Stimulated activated CD4-positive, alpha-beta T cell treated with anti-CD3 and anti-CD28 coated beads, Interleukin-12 subunit alpha, Interleukin-12 subunit beta, amount 100 ng/mL, for 24 hours (primary cell): ENCODE measurements around the gene SAMD4A.
"Not testable (repeated sequence)": the region's sequence is repeated elsewhere in the genome, so short reads cannot be mapped to it uniquely, and the experiment has no call there.

Experiments
- DNase-seq, 2 experiments: peaks; one replicate each; pipeline ENCODE4 v3.0.0-alpha.2; 2020; ENCODE audit warnings: low read depth in 2 of 2

The SAMD4A gene

DNA sequence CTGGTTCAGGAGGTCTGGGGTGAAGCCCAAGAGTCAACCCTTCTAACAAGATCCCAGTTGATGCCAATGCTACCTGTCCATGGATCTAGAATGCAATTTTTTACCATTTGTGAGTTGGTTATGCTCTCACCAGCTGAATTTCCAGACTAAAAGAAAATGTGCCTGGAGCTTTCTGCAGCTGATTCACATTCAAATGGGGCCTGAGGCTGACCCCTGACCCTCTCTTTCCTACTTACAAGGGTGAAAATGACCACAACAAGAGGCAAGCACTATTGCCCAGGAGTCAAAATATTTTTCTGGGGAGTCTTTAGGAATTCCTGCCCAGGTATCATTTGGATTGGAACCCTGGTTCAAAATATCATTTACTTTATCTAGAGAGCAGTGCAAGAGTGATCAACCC is 159.1 kb downstream of the SAMD4A start:
- no peak for DNase-seq

DNA sequence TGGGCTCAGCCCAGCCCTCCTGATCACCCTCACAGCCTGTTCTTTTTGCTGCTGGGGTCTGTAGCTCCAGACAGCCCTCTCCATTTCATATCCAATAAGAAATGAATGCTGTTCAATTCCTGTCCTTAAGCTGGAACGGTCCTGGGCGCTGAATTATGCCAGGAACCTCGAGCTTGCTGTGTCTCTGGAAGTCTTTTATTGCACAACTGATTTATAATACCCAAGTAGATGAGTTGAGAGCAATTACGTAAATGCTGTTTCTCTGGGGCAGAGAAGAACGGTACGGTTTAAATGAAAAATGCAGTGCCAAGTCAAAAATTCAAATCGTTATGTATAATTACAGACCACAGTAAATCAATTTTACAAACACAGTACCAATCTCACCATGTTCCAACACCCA is 161.0 kb downstream of the SAMD4A start:
- no peak for DNase-seq

DNA sequence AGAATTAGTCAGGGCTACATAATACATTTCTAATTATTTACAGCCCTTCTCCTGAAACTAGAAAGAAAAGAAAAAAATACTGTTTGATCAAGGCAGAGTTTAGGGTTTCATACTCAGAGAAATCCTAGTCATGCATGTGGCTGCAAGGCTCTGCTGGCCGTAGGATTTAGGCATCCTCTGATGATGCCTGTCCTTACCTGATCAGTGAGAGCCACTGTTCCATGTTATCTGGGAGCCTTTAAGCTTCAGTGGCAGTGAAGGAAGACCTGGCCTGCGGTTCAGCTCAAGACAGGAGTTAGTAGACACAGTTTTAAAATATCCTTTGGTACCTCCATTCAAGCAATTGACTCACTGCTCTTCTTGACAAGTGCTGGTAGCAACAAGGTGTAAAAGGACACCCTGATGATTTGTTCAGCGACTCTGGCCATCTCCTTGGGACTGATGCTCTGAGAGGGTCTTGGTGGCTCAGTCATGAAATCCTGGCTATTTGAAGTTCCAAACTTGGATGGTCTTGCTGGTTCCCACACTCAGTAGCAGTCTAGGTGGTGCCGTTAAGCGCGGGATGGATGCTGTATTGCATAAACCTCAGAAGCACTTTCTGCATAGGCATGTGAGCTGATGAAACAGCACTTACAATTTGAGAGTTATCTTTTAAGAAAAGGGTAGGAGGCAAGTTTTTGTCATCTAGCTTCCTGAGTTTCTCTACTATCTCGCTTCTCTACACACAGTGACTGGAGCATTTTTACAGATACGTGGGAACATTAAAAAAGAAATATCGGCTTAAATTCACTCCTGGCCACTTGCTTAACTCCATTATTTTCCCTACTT is 162.0 kb downstream of the SAMD4A start:
- no peak for DNase-seq

DNA sequence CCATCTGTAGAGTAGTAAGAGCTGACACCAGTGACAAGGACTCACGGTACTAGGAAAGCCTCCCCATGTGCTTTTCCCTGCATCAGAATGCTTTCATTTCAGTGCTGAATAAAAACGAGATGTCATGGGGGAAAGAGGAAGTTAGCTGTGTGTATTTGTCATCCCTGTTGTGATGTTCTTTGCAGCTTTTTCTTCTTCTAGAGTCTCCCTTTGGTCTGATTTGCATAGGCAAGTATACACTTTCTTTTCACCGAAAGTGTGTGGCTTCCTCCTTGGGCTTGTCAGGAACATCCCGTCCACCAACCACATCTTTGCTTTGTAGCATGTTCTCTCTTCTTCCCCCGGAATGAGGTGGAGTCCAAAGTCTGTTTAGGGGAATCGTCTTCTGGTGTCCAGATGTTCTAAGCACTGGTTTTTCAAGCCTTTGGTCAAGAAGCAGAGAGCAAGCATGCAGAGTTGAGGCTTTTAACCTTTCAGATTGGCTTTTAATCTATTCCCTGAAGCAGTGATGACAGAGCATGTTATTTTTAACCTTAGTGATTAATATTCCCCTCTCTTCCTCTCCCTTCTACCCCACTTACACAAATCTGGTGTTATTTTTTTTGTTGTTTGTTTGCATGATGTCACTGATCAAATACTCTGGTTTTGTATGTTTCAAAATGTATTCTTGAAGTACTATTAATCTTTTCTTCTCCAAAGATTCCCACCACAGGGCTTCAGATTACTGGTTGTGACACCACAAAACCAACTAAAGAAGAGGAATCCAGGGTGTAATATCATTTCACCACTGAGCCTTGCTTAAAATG is 163.4 kb downstream of the SAMD4A start:
- DNase-seq, result peak in 1 of 2 experiments; percentile 27

DNA sequence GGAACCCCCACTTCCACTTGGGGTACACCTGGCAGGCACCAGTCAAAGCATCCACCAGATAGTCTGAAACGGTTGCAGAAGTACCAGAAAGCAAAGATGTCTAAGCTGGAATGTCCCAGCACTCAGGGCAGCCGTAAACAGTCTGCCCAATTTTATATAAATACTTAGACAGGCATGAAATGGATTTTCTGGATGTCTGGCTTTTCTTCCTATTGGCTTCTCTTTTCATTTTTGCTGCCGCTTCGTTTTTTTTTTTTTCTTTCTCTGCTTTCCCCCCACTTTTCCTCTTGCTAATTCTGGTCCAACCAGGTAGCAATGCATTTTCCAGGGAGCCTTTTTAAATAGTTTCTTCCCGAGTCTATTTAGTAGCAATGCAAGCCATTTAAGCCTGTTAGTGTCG is 168.0 kb downstream of the SAMD4A start:
- no peak for DNase-seq

DNA sequence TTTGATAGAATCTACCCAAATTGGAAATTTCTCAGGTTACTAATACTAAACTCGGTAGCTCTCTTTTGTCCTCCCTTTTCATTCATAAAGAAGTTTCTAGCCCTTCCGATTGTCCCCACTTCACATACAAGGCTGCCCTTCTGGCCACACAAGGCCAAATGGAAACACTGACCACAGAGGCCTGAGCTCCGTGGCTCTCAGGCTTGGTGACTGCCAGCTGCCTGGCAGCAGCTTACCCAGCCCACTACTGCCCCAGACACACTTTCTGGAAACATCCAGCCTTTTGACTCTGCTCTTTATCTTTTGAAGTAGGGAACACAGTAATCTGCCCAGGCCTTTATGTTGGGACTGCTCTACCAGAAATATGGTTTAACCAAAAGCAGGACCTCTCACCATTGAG is 168.5 kb downstream of the SAMD4A start:
- no peak for DNase-seq

DNA sequence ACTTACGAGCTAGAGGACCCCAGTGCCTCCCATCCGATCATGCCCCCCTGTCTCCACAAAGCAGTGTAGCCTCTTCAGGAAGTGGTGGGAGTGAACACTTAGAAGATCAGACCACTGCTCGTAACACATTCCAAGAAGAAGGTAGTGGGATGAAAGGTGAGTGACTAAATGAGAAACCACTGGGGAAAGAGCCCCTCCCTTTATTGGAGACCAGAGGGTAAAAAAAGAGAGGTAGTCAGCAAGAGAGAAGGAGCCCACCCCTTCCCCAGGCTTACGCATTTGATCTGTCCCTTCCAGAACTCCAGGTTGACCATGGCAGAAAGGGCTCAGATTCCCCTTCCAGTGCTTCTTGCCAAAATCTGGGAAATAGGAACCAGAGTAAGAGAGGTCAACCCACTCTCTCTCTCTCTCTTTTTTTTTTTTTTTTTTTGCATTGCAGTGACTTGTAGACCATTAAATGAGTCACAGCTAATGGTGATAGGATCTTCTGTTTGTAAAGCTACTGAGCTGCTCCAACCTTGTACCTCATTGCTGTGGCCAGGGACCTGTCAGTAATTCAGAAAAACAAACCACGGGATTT is 170.3 kb downstream of the SAMD4A start:
- DNase-seq, result no peak

DNA sequence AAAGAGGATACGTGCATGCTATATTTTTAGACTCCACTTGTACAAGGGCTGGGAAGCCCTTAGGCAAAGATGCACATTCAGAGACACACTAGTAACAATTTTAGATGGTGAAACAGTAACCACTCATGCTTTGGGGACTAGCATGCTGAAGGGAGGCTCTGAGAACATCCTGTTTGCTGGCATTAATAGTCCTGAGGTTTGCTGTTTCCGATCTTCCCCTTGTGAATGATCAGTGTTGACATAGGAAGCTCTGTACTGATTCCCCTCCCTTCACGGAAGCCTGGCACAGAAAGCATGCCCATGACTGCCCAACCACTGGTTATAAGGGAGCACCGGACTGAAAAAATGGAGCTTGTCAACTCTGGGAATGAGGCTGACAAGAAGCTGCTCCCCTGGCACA is 171.1 kb downstream of the SAMD4A start:
- no peak for DNase-seq

DNA sequence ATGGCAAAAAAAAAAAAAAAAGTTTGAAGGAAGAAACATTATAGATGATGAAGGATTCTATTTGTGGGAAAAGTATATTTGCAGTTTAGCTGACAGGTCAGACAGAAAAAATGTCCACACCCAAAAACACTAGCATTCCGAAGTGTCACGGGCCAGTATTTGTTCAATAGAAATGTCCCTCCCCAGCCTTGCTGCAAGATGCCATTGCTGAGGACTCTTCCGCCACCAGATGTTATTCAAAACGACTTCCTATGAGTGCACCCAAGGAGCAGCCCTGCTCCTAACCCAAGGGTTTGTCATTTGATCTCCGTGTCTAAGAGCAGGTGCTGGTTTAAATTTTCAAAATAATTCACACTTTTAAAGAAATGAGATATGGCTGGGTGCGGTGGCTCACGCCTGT is 172.6 kb downstream of the SAMD4A start:
- DNase-seq, result no peak

DNA sequence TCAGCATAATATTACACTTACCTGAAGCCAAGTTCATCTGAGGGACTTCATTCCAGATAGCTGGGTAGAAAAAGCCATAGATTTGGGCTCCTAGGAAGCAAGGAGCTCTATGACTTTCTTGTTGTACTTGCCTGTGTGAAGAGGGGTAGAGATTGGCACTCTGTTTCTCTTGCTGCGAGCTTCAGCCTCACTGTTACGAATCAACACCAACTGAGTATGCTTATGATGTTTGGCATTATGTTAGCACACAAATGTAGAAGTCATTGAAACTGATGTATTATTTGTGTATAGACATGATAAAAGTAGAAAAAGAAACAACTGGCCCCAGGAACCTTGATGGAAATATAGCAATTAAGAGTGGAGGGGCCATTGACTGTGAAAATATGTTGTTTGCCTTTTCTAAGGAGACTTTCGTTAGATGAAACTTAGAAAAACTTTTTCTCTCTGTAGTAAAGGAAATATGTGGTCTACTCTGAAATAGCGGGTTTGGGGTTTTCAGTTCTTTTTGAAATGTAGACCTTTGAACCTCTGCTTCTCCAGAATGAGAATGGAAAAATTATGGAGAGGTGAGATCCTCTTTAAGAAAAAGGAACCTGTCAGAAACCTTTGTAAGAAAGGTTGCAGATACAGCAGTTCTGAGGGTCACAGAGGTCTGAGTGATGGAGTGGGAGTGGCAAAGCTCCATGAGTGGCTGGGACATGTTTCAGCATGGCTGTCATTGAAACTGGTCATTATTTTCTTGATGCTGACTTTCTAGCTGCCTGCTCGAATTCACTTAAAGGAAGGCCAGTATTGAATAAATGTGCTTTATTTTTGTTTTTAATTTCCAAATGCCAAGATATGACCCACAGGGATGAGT is 175.8 kb downstream of the SAMD4A start:
- no peak for DNase-seq

DNA sequence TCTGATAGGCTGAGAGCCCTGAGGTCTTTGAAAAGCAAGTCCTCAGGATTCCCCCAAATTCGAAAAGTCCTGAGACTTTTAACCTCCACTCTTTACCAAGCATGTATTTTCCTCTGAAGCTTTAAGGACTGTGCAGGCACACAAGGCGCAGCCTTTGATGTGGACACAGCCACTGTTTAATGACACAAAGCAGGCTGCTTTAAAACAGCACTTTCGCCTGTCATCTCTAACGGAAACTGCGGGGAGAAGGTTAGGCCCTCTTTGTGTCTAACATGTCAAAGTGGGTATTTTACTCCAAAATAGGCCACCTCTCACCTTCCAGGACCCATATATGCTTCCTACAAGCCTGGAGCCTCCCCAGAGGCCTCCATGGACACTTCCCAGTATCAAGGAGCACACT is 176.5 kb downstream of the SAMD4A start:
- DNase-seq, result no peak

DNA sequence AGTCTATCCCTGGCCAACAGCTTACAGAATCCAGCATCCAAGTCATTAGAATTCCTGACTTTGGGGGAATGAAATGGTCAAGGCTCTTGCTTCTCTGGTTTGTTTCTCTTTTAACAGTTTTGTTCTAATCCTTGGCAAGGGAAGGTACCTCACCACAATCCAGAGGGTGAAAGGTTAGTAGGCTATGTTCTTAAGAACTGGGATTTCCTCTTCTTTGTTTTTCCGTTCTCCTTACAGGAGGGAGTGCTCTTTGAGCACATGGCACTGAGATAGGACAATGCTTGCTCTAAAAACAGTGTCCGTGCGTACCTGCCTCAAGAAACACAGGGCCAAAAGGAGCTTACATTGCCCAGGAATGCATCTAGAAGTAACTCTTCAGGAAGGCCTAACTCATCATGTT is 179.1 kb downstream of the SAMD4A start:
- DNase-seq, result no peak

DNA sequence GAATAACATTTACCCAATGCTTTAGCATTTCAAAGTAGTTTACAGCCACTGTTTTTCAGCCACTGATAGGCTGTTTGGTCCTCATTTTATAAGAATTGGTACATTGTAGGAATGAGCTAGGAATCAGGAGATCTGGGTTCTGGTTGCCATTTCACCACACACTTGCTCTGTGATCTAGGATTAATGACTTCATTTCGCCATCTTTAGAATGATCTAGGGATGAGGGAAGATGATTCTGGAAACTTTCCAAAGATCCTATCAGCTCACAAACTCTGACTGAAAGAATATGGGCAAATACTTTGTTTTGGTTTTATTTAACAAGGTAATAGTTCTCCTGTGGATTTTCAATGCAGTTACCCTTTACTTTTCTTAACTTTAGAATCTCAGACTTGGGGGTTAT is 180.7 kb downstream of the SAMD4A start:
- no peak for DNase-seq

DNA sequence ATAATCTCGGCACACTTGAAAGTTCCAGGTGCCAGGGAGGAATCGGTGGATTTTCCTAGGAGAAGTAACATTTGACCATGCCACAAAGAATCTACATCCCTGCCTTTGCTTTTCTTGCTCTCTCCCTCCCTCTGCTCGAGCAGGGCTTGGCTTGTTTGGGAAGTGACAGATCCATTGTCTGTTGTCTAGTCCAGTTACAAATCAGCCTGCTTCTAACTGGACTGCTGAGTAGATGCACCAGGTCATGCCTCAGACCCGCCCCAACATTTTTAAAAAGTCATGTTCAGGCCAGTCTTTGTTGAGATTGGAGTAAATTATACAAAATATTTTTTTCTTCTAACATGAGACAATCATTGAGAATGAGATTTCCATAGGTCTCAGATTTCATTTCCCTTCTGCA is 182.3 kb downstream of the SAMD4A start:
- DNase-seq, result no peak

DNA sequence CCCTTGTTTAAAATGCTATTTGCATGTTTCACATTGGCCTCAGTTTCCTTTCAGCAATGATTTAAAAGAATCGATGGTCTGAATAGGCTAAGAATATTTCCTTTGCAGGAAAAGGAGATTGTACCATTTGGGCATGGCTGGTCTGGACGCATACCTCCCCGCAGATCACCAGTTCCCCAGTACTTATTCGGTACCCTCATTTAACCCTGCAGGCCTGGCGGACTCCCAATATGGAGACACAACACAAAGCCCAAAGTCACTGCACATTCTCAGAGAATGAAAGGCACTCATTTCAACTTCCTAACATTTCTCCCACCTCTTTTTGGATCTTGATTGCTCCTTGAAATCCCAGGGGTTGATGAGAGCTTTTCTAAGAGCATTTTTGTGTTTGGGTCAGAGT is 182.8 kb downstream of the SAMD4A start:
- no peak for DNase-seq

DNA sequence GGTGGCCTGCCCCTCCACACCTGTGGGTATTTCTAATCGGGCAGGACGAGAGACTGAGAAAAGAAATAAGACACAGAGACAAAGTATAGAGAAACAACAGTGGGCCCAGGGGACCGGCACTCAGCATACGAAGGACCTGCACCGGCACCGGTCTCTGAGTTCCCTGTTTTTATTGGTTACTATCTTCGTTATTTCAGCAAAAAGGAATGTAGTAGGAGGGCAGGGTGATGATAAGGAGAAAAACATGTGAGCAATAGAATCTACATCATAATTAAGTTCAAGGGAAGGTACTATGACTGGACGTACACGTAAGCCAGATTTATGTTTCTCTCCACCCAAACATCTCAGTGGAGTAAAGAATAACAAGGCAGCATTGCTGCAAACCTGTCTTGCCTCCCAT is 185.7 kb downstream of the SAMD4A start:
- not testable (repeated sequence) for DNase-seq

DNA sequence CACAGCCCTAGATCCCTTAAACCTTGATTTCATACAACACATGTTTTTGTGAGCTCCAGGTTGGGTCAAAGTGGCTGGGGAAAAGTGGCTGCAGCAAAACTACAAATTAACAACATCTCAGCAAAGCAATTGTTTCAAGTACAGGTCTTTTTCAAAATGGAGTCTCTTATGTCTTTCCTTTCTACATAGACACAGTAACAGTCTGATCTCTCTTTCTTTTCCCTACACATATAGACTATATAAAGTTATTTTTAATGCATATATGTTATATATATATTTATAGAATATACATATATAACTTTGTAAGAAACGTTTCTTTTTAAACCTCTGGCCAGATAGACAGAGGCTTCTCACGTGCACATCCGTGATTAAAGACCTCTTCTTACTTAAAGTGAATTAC is 186.5 kb downstream of the SAMD4A start:
- not testable (repeated sequence) for DNase-seq

DNA sequence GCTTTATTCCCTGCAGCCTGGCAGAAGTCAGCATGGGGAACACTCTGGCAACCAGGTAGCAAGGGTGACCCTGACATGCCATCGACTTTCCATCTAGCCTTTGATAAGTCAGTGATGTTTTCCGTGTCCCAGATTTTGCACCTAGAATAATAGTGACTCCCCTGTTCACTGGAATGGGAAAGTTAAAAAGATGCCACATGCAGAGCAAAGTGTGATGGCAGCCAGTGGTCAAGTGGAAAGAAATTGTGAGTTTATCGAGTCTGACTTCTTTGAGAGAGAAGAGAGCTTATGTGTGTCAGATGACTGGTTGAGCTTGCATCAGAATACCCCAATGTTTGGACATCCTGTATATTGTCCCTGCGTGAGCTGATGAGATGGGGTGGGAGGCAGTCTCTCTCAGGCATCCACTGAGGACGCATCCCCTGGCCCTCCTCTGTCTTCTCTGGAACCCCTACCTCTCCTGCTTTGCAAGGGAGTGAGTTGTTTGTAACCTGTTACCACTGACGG is 187.2 kb downstream of the SAMD4A start:
- no peak for DNase-seq

DNA sequence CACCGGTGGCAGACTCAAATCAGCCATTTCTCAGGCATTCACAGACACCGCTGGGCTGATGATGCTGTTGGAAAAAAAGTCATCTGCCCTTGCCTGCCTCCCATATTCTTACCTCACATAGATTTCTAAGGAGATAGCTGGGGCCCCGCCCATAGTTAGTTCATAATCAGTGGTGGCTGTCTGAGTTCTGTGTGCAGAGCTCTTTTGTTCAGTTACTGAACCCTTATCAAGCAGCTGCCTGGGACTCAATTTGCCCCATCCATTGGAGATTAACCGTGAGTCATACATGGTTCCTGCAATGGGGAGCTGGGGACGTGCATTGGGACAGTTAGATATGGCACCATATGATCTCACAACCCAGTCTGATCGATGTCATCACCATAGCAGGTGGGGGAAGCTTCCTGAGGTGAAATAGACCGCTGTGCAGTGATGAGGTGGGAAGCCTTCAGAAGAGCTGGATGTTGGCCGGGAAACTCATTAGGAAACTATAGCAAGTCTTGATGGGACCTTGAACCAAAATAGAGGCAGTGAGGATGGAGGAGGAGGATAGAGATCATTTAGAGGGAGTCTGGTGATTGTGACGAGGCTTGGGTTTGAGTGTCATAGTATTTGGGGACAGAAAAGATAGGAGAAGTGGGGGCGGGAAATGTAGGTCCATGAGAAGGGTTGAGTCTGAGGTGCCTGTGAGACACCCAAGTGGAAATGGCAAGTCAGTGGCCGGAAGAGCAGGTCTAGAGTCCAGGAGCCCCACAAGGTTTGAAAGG is 187.9 kb downstream of the SAMD4A start:
- DNase-seq, result no peak

DNA sequence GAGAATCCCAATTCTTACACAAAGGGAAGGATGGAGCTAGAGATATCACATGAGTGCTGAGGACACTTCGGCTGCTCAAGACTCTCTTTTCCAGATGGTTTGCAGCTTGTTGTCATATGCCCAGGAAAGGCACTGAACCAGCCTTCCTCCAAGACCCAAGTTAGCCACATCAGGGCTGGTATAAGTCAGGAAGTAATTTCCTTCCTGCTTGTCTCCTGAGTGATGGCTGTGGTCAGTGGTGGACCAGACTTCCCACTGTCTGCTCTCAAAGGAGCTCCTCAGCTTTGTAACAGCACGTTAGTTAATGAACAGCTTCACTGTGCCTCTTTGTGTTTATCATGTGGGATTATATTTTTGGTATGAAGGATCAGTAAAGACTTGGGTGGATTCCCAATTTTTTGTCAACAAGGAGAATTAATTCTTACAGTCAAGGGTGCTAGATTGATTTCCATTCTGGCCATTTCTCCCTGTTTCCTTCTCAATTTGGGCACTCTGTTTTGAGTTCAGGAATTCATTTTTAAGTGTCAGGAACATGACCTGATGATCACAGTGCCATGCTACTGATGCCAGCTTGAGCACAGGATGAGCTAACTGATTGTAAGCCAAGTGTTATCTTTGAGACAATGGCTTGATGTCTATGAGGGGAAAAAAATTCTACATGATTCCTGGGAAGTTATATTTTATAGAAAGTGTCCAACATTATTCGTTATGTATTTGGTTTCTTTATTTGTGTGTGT is 189.9 kb downstream of the SAMD4A start:
- no peak for DNase-seq
